Measurements from ENCODE around the gene GRM8. TPM values are rescaled to one million over a fixed set of nuclear protein-coding genes. Genes with fewer than 3 reads are reported as not detected.

The GRM8 gene
- total RNA-seq, 2 experiments from 2014 or later, result not detected

- DNase-seq (no peak), ATAC-seq (no peak)
- ChIA-PET CTCF (no interaction called here), POLR2A (no interaction called here)
- Mint-ChIP-seq H3K9me3 (ENCODE audit: low read depth) (no peaks in the 10 kb centered on the region), H3K4me3 (no peak overlapping the region), H3K27ac (no peak overlapping the region), H3K27me3 (no peaks in the 10 kb centered on the region), H3K36me3 (ENCODE audit: low read depth) (no peaks in the 10 kb centered on the region), H3K4me1 (no peaks in the 10 kb centered on the region)
- intact Hi-C loops (cut with DNase I, micrococcal nuclease), result no loop called here
Measured at GRCh38 chr7:126441745-126442144, 811.0 kb downstream of the GRM8 start.

GRCh38 chr7:126440542-126440941 is 812.2 kb downstream of the GRM8 start:
- no peaks in the 10 kb centered on the region for H3K4me1 Mint-ChIP-seq
- no peaks in the 10 kb centered on the region for H3K36me3 Mint-ChIP-seq (ENCODE audit: low read depth)
- no peak overlapping the region for H3K27ac Mint-ChIP-seq
- CTCF ChIA-PET, result no interaction called here
- POLR2A ChIA-PET, result no interaction called here
- ATAC-seq, result no peak
- intact Hi-C loops (cut with DNase I, micrococcal nuclease), result no loop called here
- no peak for DNase-seq
- no peaks in the 10 kb centered on the region for H3K9me3 Mint-ChIP-seq (ENCODE audit: low read depth)
- no peak overlapping the region for H3K4me3 Mint-ChIP-seq
- no peaks in the 10 kb centered on the region for H3K27me3 Mint-ChIP-seq

- DNase-seq (no peak), ATAC-seq (no peak)
- no peaks in the 10 kb centered on the region for H3K9me3 Mint-ChIP-seq (ENCODE audit: low read depth)
- ChIA-PET POLR2A (no interaction called here), CTCF (no interaction called here)
- H3K27ac Mint-ChIP-seq, result no peak overlapping the region
- H3K27me3 Mint-ChIP-seq, result no peaks in the 10 kb centered on the region
- no peak overlapping the region for H3K4me3 Mint-ChIP-seq
- intact Hi-C loops (cut with DNase I, micrococcal nuclease), result no loop called here
- no peaks in the 10 kb centered on the region for H3K4me1 Mint-ChIP-seq
- no peaks in the 10 kb centered on the region for H3K36me3 Mint-ChIP-seq (ENCODE audit: low read depth)
Measured at GRCh38 chr7:126436213-126436868, 816.4 kb downstream of the GRM8 start.

GRCh38 chr7:126426652-126427051 is 826.1 kb downstream of the GRM8 start:
- DNase-seq (no peak), ATAC-seq (no peak)
- H3K9me3 Mint-ChIP-seq (ENCODE audit: low read depth), result peaks cover 2% of the 10 kb centered on the region
- H3K4me1 Mint-ChIP-seq, result no peaks in the 10 kb centered on the region
- intact Hi-C loops (cut with DNase I, micrococcal nuclease), result no loop called here
- ChIA-PET CTCF (no interaction called here), POLR2A (no interaction called here)
- H3K27me3 Mint-ChIP-seq, result no peaks in the 10 kb centered on the region
- no peak overlapping the region for H3K27ac Mint-ChIP-seq
- H3K36me3 Mint-ChIP-seq (ENCODE audit: low read depth), result no peaks in the 10 kb centered on the region
- H3K4me3 Mint-ChIP-seq, result no peak overlapping the region

GRCh38 chr7:126424985-126425384 is 827.8 kb downstream of the GRM8 start:
- POLR2A ChIA-PET, result no interaction called here
- no peaks in the 10 kb centered on the region for H3K4me1 Mint-ChIP-seq

GRCh38 chr7:126419047-126419446 is 833.7 kb downstream of the GRM8 start:
- no peak for ATAC-seq
- POLR2A ChIA-PET, result no interaction called here

More at GRCh38 chr7:126424985-126425384, 827.8 kb downstream of the GRM8 start:
- Mint-ChIP-seq H3K4me3 (no peak overlapping the region), H3K27ac (no peak overlapping the region), H3K36me3 (ENCODE audit: low read depth) (no peaks in the 10 kb centered on the region), H3K27me3 (no peaks in the 10 kb centered on the region), H3K9me3 (ENCODE audit: low read depth) (peaks cover 4% of the 10 kb centered on the region)
- intact Hi-C loops (cut with DNase I, micrococcal nuclease), result no loop called here
- CTCF ChIA-PET, result no interaction called here
- DNase-seq (no peak), ATAC-seq (no peak)

GRCh38 chr7:126411821-126412383 is 840.8 kb downstream of the GRM8 start:
- no peaks in the 10 kb centered on the region for H3K27me3 Mint-ChIP-seq
- intact Hi-C loops (cut with DNase I, micrococcal nuclease), result loop anchor here in 1 of 2 experiments (1.0 kb wide), 1 partner anchor 8 kb away; no protein-coding TSS in a partner anchor
- POLR2A ChIA-PET, result no interaction called here
- no peaks in the 10 kb centered on the region for H3K9me3 Mint-ChIP-seq (ENCODE audit: low read depth)
- H3K4me1 Mint-ChIP-seq, result no peaks in the 10 kb centered on the region
- CTCF ChIA-PET, result interaction anchor here (1.9 kb wide), 1 partner anchor 9 kb away, joined by 11 read pairs; no protein-coding TSS in a partner anchor
- no peak overlapping the region for H3K4me3 Mint-ChIP-seq
- ATAC-seq, result no peak
- no peak overlapping the region for H3K27ac Mint-ChIP-seq
- no peak for DNase-seq
- H3K36me3 Mint-ChIP-seq (ENCODE audit: low read depth), result no peaks in the 10 kb centered on the region

More at GRCh38 chr7:126419047-126419446, 833.7 kb downstream of the GRM8 start:
- Mint-ChIP-seq H3K4me1 (no peaks in the 10 kb centered on the region), H3K27me3 (no peaks in the 10 kb centered on the region), H3K9me3 (ENCODE audit: low read depth) (peaks cover 2% of the 10 kb centered on the region), H3K27ac (no peak overlapping the region), H3K36me3 (ENCODE audit: low read depth) (no peaks in the 10 kb centered on the region), H3K4me3 (no peak overlapping the region)
- no peak for DNase-seq
- CTCF ChIA-PET, result no interaction called here
- intact Hi-C loops (cut with DNase I, micrococcal nuclease), result no loop called here

- no peaks in the 10 kb centered on the region for H3K36me3 Mint-ChIP-seq (ENCODE audit: low read depth)
- H3K9me3 Mint-ChIP-seq (ENCODE audit: low read depth), result no peaks in the 10 kb centered on the region
- no peak for ATAC-seq
- no peak for DNase-seq
- intact Hi-C loops (cut with DNase I, micrococcal nuclease), result no loop called here
- CTCF ChIA-PET, result interaction anchor here (1.9 kb wide), 1 partner anchor 8 kb away, joined by 11 read pairs; no protein-coding TSS in a partner anchor
- no peak overlapping the region for H3K4me3 Mint-ChIP-seq
- no peak overlapping the region for H3K27ac Mint-ChIP-seq
- no peaks in the 10 kb centered on the region for H3K27me3 Mint-ChIP-seq
- POLR2A ChIA-PET, result no interaction called here
- H3K4me1 Mint-ChIP-seq, result no peaks in the 10 kb centered on the region
Measured at GRCh38 chr7:126411032-126411820, 841.5 kb downstream of the GRM8 start.

GRCh38 chr7:126403040-126403439 is 849.7 kb downstream of the GRM8 start:
- H3K36me3 Mint-ChIP-seq (ENCODE audit: low read depth), result no peaks in the 10 kb centered on the region
- CTCF ChIA-PET, result interaction anchor here (1.4 kb wide), 1 partner anchor 9 kb away, joined by 11 read pairs; no protein-coding TSS in a partner anchor
- intact Hi-C loops (cut with DNase I, micrococcal nuclease), result no loop called here
- POLR2A ChIA-PET, result no interaction called here
- H3K4me1 Mint-ChIP-seq, result no peaks in the 10 kb centered on the region
- H3K4me3 Mint-ChIP-seq, result no peak overlapping the region
- H3K9me3 Mint-ChIP-seq (ENCODE audit: low read depth), result no peaks in the 10 kb centered on the region
- no peaks in the 10 kb centered on the region for H3K27me3 Mint-ChIP-seq
- no peak overlapping the region for H3K27ac Mint-ChIP-seq
- DNase-seq, result no peak
- ATAC-seq, result no peak

- no peak overlapping the region for H3K27ac Mint-ChIP-seq
- ChIA-PET POLR2A (no interaction called here), CTCF (interaction anchor here (0.6 to 1.4 kb wide), 2 partner anchors 11 to 111 kb away, joined by 3 to 11 read pairs; no protein-coding TSS in a partner anchor)
- ATAC-seq, result no peak
- H3K27me3 Mint-ChIP-seq, result no peaks in the 10 kb centered on the region
- H3K4me3 Mint-ChIP-seq, result no peak overlapping the region
- intact Hi-C loops (cut with DNase I, micrococcal nuclease), result no loop called here
- DNase-seq, result no peak
- no peaks in the 10 kb centered on the region for H3K4me1 Mint-ChIP-seq
- no peaks in the 10 kb centered on the region for H3K9me3 Mint-ChIP-seq (ENCODE audit: low read depth)
- H3K36me3 Mint-ChIP-seq (ENCODE audit: low read depth), result no peaks in the 10 kb centered on the region
Measured at GRCh38 chr7:126401918-126402317, 850.8 kb downstream of the GRM8 start.

- ChIA-PET CTCF (no interaction called here), POLR2A (no interaction called here)
- H3K36me3 Mint-ChIP-seq (ENCODE audit: low read depth), result no peaks in the 10 kb centered on the region
- H3K4me3 Mint-ChIP-seq, result no peak overlapping the region
- ATAC-seq (no peak), DNase-seq (no peak)
- H3K27me3 Mint-ChIP-seq, result no peaks in the 10 kb centered on the region
- no peak overlapping the region for H3K27ac Mint-ChIP-seq
- intact Hi-C loops (cut with DNase I, micrococcal nuclease), result no loop called here
- H3K4me1 Mint-ChIP-seq, result no peaks in the 10 kb centered on the region
- H3K9me3 Mint-ChIP-seq (ENCODE audit: low read depth), result peaks cover 4% of the 10 kb centered on the region
Measured at GRCh38 chr7:126398851-126399529, 853.8 kb downstream of the GRM8 start.
